ENCODE measurements around the gene ABHD17A. TPM values are rescaled to one million over a fixed set of nuclear protein-coding genes. Genes with fewer than 3 reads are reported as not detected.
A peak's percentile ranks its signal among the peaks of the same experiment; 100 is the strongest.

Gene ABHD17A
- total RNA-seq, 2 experiments from 2014 or later, result 79.3 to 79.9 TPM

- Mint-ChIP-seq H3K4me1 (ENCODE audit: low read depth) (peaks cover 17% of the 10 kb centered on the region), H3K27ac (peak overlapping the region; percentile 68)
- intact Hi-C loops (cut with micrococcal nuclease), result no loop called here
Observed at GRCh38 chr19:1866693-1867348, 18.5 kb downstream of the ABHD17A start.

GRCh38 chr19:1865172-1866010, 19.9 kb downstream of the ABHD17A start:
- Mint-ChIP-seq H3K36me3 (ENCODE audit: low read depth) (no peaks in the 10 kb centered on the region), H3K9me3 (no peaks in the 10 kb centered on the region), H3K27me3 (ENCODE audit: low read depth) (no peaks in the 10 kb centered on the region), H3K27ac (peak overlapping the region; percentile 83), H3K4me1 (ENCODE audit: low read depth) (peaks cover 27% of the 10 kb centered on the region), H3K4me3 (peak overlapping the region; percentile 75)
- intact Hi-C loops (cut with micrococcal nuclease), result no loop called here
- no peak for DNase-seq
- CTCF ChIA-PET, result interaction anchor here (0.9 to 2.1 kb wide), 4 partner anchors 10 to 37 kb away, joined by 3 to 6 read pairs (median 5); partner anchors contain the start of gene ABHD17A

More at GRCh38 chr19:1866693-1867348, 18.5 kb downstream of the ABHD17A start:
- CTCF ChIA-PET, result interaction anchor here (0.5 to 1.3 kb wide), 3 partner anchors 35 to 111 kb away, joined by 3 to 5 read pairs (median 3); no protein-coding TSS in a partner anchor
- no peaks in the 10 kb centered on the region for H3K36me3 Mint-ChIP-seq (ENCODE audit: low read depth)
- DNase-seq, result no peak
- no peaks in the 10 kb centered on the region for H3K9me3 Mint-ChIP-seq
- no peak overlapping the region for H3K4me3 Mint-ChIP-seq
- no peaks in the 10 kb centered on the region for H3K27me3 Mint-ChIP-seq (ENCODE audit: low read depth)

- Mint-ChIP-seq H3K27ac (peak overlapping the region; percentile 83), H3K27me3 (ENCODE audit: low read depth) (no peaks in the 10 kb centered on the region), H3K9me3 (no peaks in the 10 kb centered on the region), H3K4me3 (peak overlapping the region; percentile 75), H3K36me3 (ENCODE audit: low read depth) (no peaks in the 10 kb centered on the region), H3K4me1 (ENCODE audit: low read depth) (peaks cover 30% of the 10 kb centered on the region)
- peak; percentile 72 for DNase-seq
- CTCF ChIA-PET, result interaction anchor here (0.6 to 2.1 kb wide), 5 partner anchors 9 to 39 kb away, joined by 3 to 6 read pairs (median 5); partner anchors contain the start of gene ABHD17A
- intact Hi-C loops (cut with micrococcal nuclease), result loop anchor here (1.0 to 5.0 kb wide), 8 partner anchors 10 to 457 kb away; partner anchors contain the start of genes ABHD17A, ADAT3, DAZAP1 and DOT1L
Observed at GRCh38 chr19:1864480-1865171, 20.7 kb downstream of the ABHD17A start.

GRCh38 chr19:1863638-1864479, 21.4 kb downstream of the ABHD17A start:
- intact Hi-C loops (cut with micrococcal nuclease), result loop anchor here (1.0 to 5.0 kb wide), 9 partner anchors 9 to 457 kb away; partner anchors contain the start of genes ABHD17A, ADAT3, DAZAP1 and DOT1L
- CTCF ChIA-PET, result interaction anchor here (0.6 to 2.1 kb wide), 4 partner anchors 8 to 39 kb away, joined by 3 to 6 read pairs (median 6); partner anchors contain the start of gene ABHD17A
- H3K27ac Mint-ChIP-seq, result peak overlapping the region; percentile 72

GRCh38 chr19:1863328-1863637, 22.0 kb downstream of the ABHD17A start, which contains the start of gene KLF16:
Gene KLF16 (minus strand): TSS chr19:1863579. CDS start chr19:1863497, 82 bp downstream.
- Mint-ChIP-seq H3K27me3 (ENCODE audit: low read depth) (no peaks in the 10 kb centered on the region), H3K4me1 (ENCODE audit: low read depth) (peaks cover 38% of the 10 kb centered on the region)
- CTCF ChIA-PET, result no interaction called here

More at GRCh38 chr19:1863638-1864479, 21.4 kb downstream of the ABHD17A start:
- peak; percentile 93 for DNase-seq
- no peaks in the 10 kb centered on the region for H3K27me3 Mint-ChIP-seq (ENCODE audit: low read depth)
- no peaks in the 10 kb centered on the region for H3K9me3 Mint-ChIP-seq
- H3K4me3 Mint-ChIP-seq, result peak overlapping the region; percentile 75
- no peaks in the 10 kb centered on the region for H3K36me3 Mint-ChIP-seq (ENCODE audit: low read depth)
- peaks cover 34% of the 10 kb centered on the region for H3K4me1 Mint-ChIP-seq (ENCODE audit: low read depth)

GRCh38 chr19:1862424-1863327, 22.6 kb downstream of the ABHD17A start:
- peak overlapping the region; percentile 84 for H3K27ac Mint-ChIP-seq
- no peaks in the 10 kb centered on the region for H3K27me3 Mint-ChIP-seq (ENCODE audit: low read depth)
- H3K9me3 Mint-ChIP-seq, result no peaks in the 10 kb centered on the region
- H3K4me3 Mint-ChIP-seq, result peak overlapping the region; percentile 90
- H3K4me1 Mint-ChIP-seq (ENCODE audit: low read depth), result peaks cover 42% of the 10 kb centered on the region
- no peak for DNase-seq
- intact Hi-C loops (cut with micrococcal nuclease), result loop anchor here (1.0 to 5.0 kb wide), 5 partner anchors 7 to 455 kb away; partner anchors contain the start of genes DAZAP1, DOT1L, IZUMO4 and MBD3
- no peaks in the 10 kb centered on the region for H3K36me3 Mint-ChIP-seq (ENCODE audit: low read depth)
- CTCF ChIA-PET, result no interaction called here

More at GRCh38 chr19:1863328-1863637, 22.0 kb downstream of the ABHD17A start, which contains the start of gene KLF16:
- Mint-ChIP-seq H3K4me3 (peak within 1 kb of the TSS; percentile 90), H3K27ac (peak within 1 kb of the TSS; percentile 84), H3K9me3 (no peaks in the 10 kb centered on the region), H3K36me3 (ENCODE audit: low read depth) (no peaks in the 10 kb centered on the region)
- intact Hi-C loops (cut with micrococcal nuclease), result loop anchor here (1.0 to 5.0 kb wide), 5 partner anchors 8 to 456 kb away; partner anchors contain the start of genes DAZAP1, DOT1L, IZUMO4 and MBD3
- no peak for DNase-seq

- DNase-seq, result no peak
- Mint-ChIP-seq H3K36me3 (ENCODE audit: low read depth) (no peaks in the 10 kb centered on the region), H3K27me3 (ENCODE audit: low read depth) (no peaks in the 10 kb centered on the region), H3K4me1 (ENCODE audit: low read depth) (peaks cover 43% of the 10 kb centered on the region), H3K4me3 (peak overlapping the region; percentile 90), H3K9me3 (no peaks in the 10 kb centered on the region), H3K27ac (peak overlapping the region; percentile 84)
- CTCF ChIA-PET, result no interaction called here
- intact Hi-C loops (cut with micrococcal nuclease), result loop anchor here (5.0 kb wide), 4 partner anchors 235 to 455 kb away; partner anchors contain the start of genes DAZAP1, DOT1L, IZUMO4 and MBD3
Observed at GRCh38 chr19:1862068-1862423, 23.2 kb downstream of the ABHD17A start.

- CTCF ChIA-PET, result no interaction called here
- peaks cover 41% of the 10 kb centered on the region for H3K4me1 Mint-ChIP-seq (ENCODE audit: low read depth)
- no peaks in the 10 kb centered on the region for H3K9me3 Mint-ChIP-seq
- no peaks in the 10 kb centered on the region for H3K27me3 Mint-ChIP-seq (ENCODE audit: low read depth)
- no peaks in the 10 kb centered on the region for H3K36me3 Mint-ChIP-seq (ENCODE audit: low read depth)
- DNase-seq, result no peak
- peak overlapping the region; percentile 90 for H3K4me3 Mint-ChIP-seq
- H3K27ac Mint-ChIP-seq, result peak overlapping the region; percentile 60
- intact Hi-C loops (cut with micrococcal nuclease), result loop anchor here (5.0 kb wide), 4 partner anchors 236 to 454 kb away; partner anchors contain the start of genes DAZAP1, DOT1L, IZUMO4 and MBD3
Observed at GRCh38 chr19:1861599-1862031, 23.7 kb downstream of the ABHD17A start.

GRCh38 chr19:1860821-1861598, 24.3 kb downstream of the ABHD17A start:
- intact Hi-C loops (cut with micrococcal nuclease), result loop anchor here (5.0 kb wide), 4 partner anchors 236 to 454 kb away; partner anchors contain the start of genes DAZAP1, DOT1L, IZUMO4 and MBD3
- Mint-ChIP-seq H3K4me1 (ENCODE audit: low read depth) (peaks cover 46% of the 10 kb centered on the region), H3K27ac (peak overlapping the region; percentile 60), H3K4me3 (peak overlapping the region; percentile 90), H3K27me3 (ENCODE audit: low read depth) (no peaks in the 10 kb centered on the region), H3K36me3 (ENCODE audit: low read depth) (no peaks in the 10 kb centered on the region), H3K9me3 (no peaks in the 10 kb centered on the region)
- DNase-seq, result no peak
- CTCF ChIA-PET, result no interaction called here
